ENCODE results near the gene CNPY1.

GRCh38 chr7:155524018-155524556 lies 22.3 kb downstream of the CNPY1 start:
- TF ChIP-seq EZH2 (IDR thresholded peaks at IDR 0.05; ENCODE audit: borderline replicate concordance, insufficient read depth, low read depth, low read length, poor library complexity, severe bottlenecking) (no peak), CTCF (IDR thresholded peaks at IDR 0.05) (no peak)
